ENCODE results near the gene GRIN3B.

GRIN3B gene

DNA sequence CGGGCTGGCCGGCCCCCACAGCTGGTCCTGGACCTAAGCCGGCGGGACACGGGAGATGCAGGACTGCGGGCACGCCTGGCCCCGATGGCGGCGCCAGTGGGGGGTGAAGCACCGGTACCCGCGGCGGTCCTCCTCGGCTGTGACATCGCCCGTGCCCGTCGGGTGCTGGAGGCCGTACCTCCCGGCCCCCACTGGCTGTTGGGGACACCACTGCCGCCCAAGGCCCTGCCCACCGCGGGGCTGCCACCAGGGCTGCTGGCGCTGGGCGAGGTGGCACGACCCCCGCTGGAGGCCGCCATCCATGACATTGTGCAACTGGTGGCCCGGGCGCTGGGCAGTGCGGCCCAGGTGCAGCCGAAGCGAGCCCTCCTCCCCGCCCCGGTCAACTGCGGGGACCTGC lies 3.1 kb downstream of the GRIN3B start:
- no peak overlapping the region for H3K27ac ChIP-seq (ENCODE audit: low read depth, low read length)
- peaks cover 9% of the 10 kb centered on the region; the same call in 1 of the 2 replicates for H3K36me3 ChIP-seq (ENCODE audit: control insufficient read depth, low read length)
- H3K79me2 ChIP-seq (ENCODE audit: control insufficient read depth, low read length) = no peaks in the 10 kb centered on the region
- no peaks in the 10 kb centered on the region for H4K20me1 ChIP-seq (ENCODE audit: control insufficient read depth, insufficient read depth, low read depth, low read length)
- no peak overlapping the region for H3K4me2 ChIP-seq (ENCODE audit: low read length)
- no peaks in the 10 kb centered on the region for H3K9me3 ChIP-seq (ENCODE audit: control insufficient read depth, insufficient read depth, low read length)
- peaks cover 22% of the 10 kb centered on the region for H3K27me3 ChIP-seq (ENCODE audit: control insufficient read depth, low read length)
- H3F3A ChIP-seq (ENCODE audit: control insufficient read depth, insufficient read depth) = no peaks in the 10 kb centered on the region
- H3K4me3 ChIP-seq (ENCODE audit: low read length) = no peak overlapping the region
- TF ChIP-seq, protein P1, sequence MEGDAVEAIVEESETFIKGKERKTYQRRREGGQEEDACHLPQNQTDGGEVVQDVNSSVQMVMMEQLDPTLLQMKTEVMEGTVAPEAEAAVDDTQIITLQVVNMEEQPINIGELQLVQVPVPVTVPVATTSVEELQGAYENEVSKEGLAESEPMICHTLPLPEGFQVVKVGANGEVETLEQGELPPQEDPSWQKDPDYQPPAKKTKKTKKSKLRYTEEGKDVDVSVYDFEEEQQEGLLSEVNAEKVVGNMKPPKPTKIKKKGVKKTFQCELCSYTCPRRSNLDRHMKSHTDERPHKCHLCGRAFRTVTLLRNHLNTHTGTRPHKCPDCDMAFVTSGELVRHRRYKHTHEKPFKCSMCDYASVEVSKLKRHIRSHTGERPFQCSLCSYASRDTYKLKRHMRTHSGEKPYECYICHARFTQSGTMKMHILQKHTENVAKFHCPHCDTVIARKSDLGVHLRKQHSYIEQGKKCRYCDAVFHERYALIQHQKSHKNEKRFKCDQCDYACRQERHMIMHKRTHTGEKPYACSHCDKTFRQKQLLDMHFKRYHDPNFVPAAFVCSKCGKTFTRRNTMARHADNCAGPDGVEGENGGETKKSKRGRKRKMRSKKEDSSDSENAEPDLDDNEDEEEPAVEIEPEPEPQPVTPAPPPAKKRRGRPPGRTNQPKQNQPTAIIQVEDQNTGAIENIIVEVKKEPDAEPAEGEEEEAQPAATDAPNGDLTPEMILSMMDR (IDR thresholded peaks at IDR 0.05; ENCODE audit: low read depth, low read length, poor library complexity, severe bottlenecking) = no peak
- TF ChIP-seq EZH2phosphoT487 (IDR thresholded peaks at IDR 0.05; ENCODE audit: borderline replicate concordance, low read length) = no peak
- peaks cover 11% of the 10 kb centered on the region for H3K4me1 ChIP-seq (ENCODE audit: control insufficient read depth, low read length)
- no peaks in the 10 kb centered on the region for H3K9me2 ChIP-seq (replicated peaks; ENCODE audit: control insufficient read depth, low read length)

DNA sequence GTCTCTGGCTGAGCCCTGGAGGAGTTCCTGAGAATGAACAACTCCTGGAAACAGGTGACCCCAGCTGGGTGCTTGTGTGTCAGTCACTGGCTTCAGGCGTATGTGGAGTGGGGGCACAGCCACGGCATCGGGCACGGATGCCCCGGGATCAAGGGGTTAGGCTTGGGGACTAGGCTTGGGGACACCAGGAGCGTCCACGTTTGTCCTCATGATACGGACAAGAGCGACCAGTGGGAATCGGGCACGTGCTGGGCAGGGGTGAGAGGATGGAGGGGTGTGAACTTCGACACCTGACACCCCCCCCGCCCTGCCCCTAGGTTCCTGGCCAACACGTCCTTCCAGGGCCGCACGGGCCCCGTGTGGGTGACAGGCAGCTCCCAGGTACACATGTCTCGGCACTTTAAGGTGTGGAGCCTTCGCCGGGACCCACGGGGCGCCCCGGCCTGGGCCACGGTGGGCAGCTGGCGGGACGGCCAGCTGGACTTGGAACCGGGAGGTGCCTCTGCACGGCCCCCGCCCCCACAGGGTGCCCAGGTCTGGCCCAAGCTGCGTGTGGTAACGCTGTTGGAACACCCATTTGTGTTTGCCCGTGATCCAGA lies 4.1 kb downstream of the GRIN3B start:
- Histone ChIP-seq H3K79me2 (ENCODE audit: control insufficient read depth, low read length) (no peaks in the 10 kb centered on the region), H3K9me2 (replicated peaks; ENCODE audit: control insufficient read depth, low read length) (no peaks in the 10 kb centered on the region), H3K36me3 (ENCODE audit: control insufficient read depth, low read length) (peaks cover 14% of the 10 kb centered on the region), H3K27ac (ENCODE audit: low read depth, low read length) (no peak overlapping the region), H4K20me1 (ENCODE audit: control insufficient read depth, insufficient read depth, low read depth, low read length) (no peaks in the 10 kb centered on the region), H3K9me3 (ENCODE audit: control insufficient read depth, insufficient read depth, low read length) (no peaks in the 10 kb centered on the region), H3K4me1 (ENCODE audit: control insufficient read depth, low read length) (peaks cover 11% of the 10 kb centered on the region), H3K4me3 (ENCODE audit: low read length) (no peak overlapping the region), H3F3A (ENCODE audit: control insufficient read depth, insufficient read depth) (no peaks in the 10 kb centered on the region), H3K27me3 (ENCODE audit: control insufficient read depth, low read length) (peaks cover 12% of the 10 kb centered on the region), H3K4me2 (ENCODE audit: low read length) (no peak overlapping the region)
- TF ChIP-seq, protein P1 (IDR thresholded peaks at IDR 0.05; ENCODE audit: low read depth, low read length, poor library complexity, severe bottlenecking) = no peak
- no peak for TF ChIP-seq EZH2phosphoT487 (IDR thresholded peaks at IDR 0.05; ENCODE audit: borderline replicate concordance, low read length)

DNA sequence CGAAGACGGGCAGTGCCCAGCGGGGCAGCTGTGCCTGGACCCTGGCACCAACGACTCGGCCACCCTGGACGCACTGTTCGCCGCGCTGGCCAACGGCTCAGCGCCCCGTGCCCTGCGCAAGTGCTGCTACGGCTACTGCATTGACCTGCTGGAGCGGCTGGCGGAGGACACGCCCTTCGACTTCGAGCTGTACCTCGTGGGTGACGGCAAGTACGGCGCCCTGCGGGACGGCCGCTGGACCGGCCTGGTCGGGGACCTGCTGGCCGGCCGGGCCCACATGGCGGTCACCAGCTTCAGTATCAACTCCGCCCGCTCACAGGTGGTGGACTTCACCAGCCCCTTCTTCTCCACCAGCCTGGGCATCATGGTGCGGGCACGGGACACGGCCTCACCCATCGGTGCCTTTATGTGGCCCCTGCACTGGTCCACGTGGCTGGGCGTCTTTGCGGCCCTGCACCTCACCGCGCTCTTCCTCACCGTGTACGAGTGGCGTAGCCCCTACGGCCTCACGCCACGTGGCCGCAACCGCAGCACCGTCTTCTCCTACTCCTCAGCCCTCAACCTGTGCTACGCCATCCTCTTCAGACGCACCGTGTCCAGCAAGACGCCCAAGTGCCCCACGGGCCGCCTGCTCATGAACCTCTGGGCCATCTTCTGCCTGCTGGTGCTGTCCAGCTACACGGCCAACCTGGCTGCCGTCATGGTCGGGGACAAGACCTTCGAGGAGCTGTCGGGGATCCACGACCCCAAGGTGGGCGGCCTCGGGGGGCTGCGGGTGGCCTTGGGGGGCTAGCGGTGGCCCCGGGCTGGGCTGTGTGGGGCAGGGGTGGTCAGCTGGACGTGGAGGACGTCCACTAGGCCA lies 4.8 kb downstream of the GRIN3B start:
- H3K79me2 ChIP-seq (ENCODE audit: control insufficient read depth, low read length) = no peaks in the 10 kb centered on the region
- no peak overlapping the region for H3K4me3 ChIP-seq (ENCODE audit: low read length)
- H3K27me3 ChIP-seq (ENCODE audit: control insufficient read depth, low read length) = peaks cover 10% of the 10 kb centered on the region
- H4K20me1 ChIP-seq (ENCODE audit: control insufficient read depth, insufficient read depth, low read depth, low read length) = no peaks in the 10 kb centered on the region
- no peak overlapping the region for H3K27ac ChIP-seq (ENCODE audit: low read depth, low read length)
- H3K4me1 ChIP-seq (ENCODE audit: control insufficient read depth, low read length) = peaks cover 11% of the 10 kb centered on the region
- TF ChIP-seq EZH2phosphoT487 (IDR thresholded peaks at IDR 0.05; ENCODE audit: borderline replicate concordance, low read length) = no peak
- TF ChIP-seq, protein P1 (IDR thresholded peaks at IDR 0.05; ENCODE audit: low read depth, low read length, poor library complexity, severe bottlenecking) = no peak
- no peak overlapping the region for H3K4me2 ChIP-seq (ENCODE audit: low read length)
- H3K9me2 ChIP-seq (replicated peaks; ENCODE audit: control insufficient read depth, low read length) = no peaks in the 10 kb centered on the region
- H3F3A ChIP-seq (ENCODE audit: control insufficient read depth, insufficient read depth) = no peaks in the 10 kb centered on the region
- H3K36me3 ChIP-seq (ENCODE audit: control insufficient read depth, low read length) = peaks cover 21% of the 10 kb centered on the region
- no peaks in the 10 kb centered on the region for H3K9me3 ChIP-seq (ENCODE audit: control insufficient read depth, insufficient read depth, low read length)

Data from DOHH2 (cell line).